Smooth muscle cell (in vitro differentiated cells): ENCODE measurements around the gene ERN1. TPM values are rescaled to one million over a fixed set of nuclear protein-coding genes. Genes with fewer than 3 reads are reported as not detected.
A peak's percentile ranks its signal among the peaks of the same experiment; 100 is the strongest.

Experiments used
- DNase-seq: peaks from one replicate; lab custom pipeline; 2025; ENCODE audit not compliant: unreplicated experiment; lab: John Stamatoyannopoulos, UW
- H2AFZ ChIP-seq: fragments of 200-600 bp; sonication (generic); 2 replicates; pipeline ENCODE4 v1.6.0; 2016; ENCODE audit warnings: antibody characterized with exemption, low read depth, mild to moderate bottlenecking
- H3F3A ChIP-seq: fragments of 200-600 bp; sonication (generic); 2 replicates; pipeline ENCODE4 v1.6.0; 2017; ENCODE audit warnings: antibody characterized with exemption, low read depth
- H3K27ac ChIP-seq: fragments of 200-600 bp; sonication (generic); 2 replicates; pipeline ENCODE4 v1.5.1; 2016; ENCODE audit warnings: low read depth, mild to moderate bottlenecking
- H3K27me3 ChIP-seq: fragments of 200-600 bp; sonication (generic); 2 replicates; pipeline ENCODE4 v1.6.1; 2016; ENCODE audit warnings: low read depth, mild to moderate bottlenecking
- H3K36me3 ChIP-seq: fragments of 200-600 bp; sonication (generic); 2 replicates; pipeline ENCODE4 v1.5.1; 2016; ENCODE audit warnings: low read depth
- H3K4me1 ChIP-seq: fragments of 200-600 bp; sonication (generic); 2 replicates; pipeline ENCODE4 v1.5.1; 2016; ENCODE audit warnings: low read depth
- H3K4me2 ChIP-seq: fragments of 200-600 bp; sonication (generic); 2 replicates; pipeline ENCODE4 v1.6.0; 2016; ENCODE audit warnings: mild to moderate bottlenecking
- H3K4me3 ChIP-seq: fragments of 200-600 bp; sonication (generic); 2 replicates; pipeline ENCODE4 v1.5.1; 2016; ENCODE audit warnings: mild to moderate bottlenecking
- H3K79me2 ChIP-seq: fragments of 200-600 bp; sonication (generic); 2 replicates; pipeline ENCODE4 v1.6.0; 2016; ENCODE audit warnings: low read depth, mild to moderate bottlenecking
- H3K9ac ChIP-seq: fragments of 200-600 bp; sonication (generic); 2 replicates; pipeline ENCODE4 v1.6.0; 2016; ENCODE audit warnings: low read depth
- H3K9me3 ChIP-seq: fragments of 200-600 bp; sonication (generic); replicated peaks from 2 replicates; pipeline ENCODE4 v1.5.1; 2016; ENCODE audit warnings: low read depth
- H4K20me1 ChIP-seq: fragments of 200-600 bp; sonication (generic); 2 replicates; pipeline ENCODE4 v1.6.0; 2016; ENCODE audit warnings: low read depth
- WGBS: methylation state at CpG from one replicate; pipeline ENCODE4 v1.1.7; 2016; ENCODE audit warnings: low lambda C conversion rate; 5-methylcytosine and 5-hydroxymethylcytosine counted together
- polyA plus RNA-seq: library from polyadenylated mRNA; unstranded; fragments of >200 nt; fragmentation: Nextera tagmentation; extraction: Ambion mirVana; gene quantifications from 2 replicates; pipeline ENCODE4 v1.2.1, GENCODE V29; 2016
- total RNA-seq: library from RNA; depleted of rRNA; stranded (reverse); fragments of >200 nt; gene quantifications from 2 replicates; pipeline ENCODE4 v1.2.3, GENCODE V29; 2014
- TF ChIP-seq, protein P1 (sequence below): fragments of 200-600 bp; sonication (generic); IDR thresholded peaks from 2 replicates; pipeline ENCODE4 v1.5.1; 2017; ENCODE audit warnings: borderline replicate concordance, mild to moderate bottlenecking, antibody characterized with exemption; ENCODE audit not compliant: insufficient read depth, poor library complexity, severe bottlenecking

Gene ERN1
- total and polyA plus RNA-seq, 2 experiments from 2014 or later: 8.6 to 9.0 TPM

DNA sequence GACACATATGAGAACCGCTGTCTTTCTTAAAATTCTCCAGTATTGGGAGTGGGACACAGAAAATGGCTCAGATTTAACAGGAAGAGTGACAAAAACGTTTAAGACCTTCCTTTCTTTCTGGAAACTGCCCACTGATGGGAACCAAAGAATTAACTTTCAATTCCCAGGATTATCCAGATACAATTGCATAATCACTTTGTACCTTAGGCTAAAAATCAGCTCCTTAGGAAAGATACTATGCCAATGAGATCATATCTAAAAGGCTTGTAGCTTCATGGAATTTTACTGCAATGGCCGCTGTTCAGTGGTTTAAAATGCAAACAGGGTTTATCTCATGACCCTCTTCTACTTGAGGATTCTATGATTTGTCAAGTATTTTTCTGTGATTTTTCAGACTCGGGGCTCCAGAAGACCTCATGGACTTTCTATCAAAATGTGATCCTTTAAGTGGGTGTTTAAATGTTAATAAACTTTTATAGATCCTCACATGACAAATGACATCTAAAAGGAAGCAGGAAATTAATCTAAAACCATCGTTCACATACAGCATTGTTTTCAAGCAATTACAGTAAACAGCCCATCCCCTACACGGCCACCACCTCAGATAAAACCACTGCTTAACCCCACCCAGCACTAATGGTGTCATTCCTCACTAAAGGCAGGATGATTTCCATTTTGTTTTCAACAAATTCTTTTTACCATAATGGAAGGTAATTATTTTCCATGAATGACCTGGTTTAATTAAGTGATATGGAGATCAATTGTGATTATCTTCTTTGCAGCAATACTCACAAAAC, 31.6 kb upstream of the ERN1 start:
- peaks cover 6% of the 10 kb centered on the region for H3F3A ChIP-seq
- no peaks in the 10 kb centered on the region for H3K9me3 ChIP-seq
- no peak overlapping the region for H3K9ac ChIP-seq
- no peak for DNase-seq
- no peaks in the 10 kb centered on the region for H3K79me2 ChIP-seq
- H3K27ac ChIP-seq: no peak overlapping the region
- TF ChIP-seq, protein P1, sequence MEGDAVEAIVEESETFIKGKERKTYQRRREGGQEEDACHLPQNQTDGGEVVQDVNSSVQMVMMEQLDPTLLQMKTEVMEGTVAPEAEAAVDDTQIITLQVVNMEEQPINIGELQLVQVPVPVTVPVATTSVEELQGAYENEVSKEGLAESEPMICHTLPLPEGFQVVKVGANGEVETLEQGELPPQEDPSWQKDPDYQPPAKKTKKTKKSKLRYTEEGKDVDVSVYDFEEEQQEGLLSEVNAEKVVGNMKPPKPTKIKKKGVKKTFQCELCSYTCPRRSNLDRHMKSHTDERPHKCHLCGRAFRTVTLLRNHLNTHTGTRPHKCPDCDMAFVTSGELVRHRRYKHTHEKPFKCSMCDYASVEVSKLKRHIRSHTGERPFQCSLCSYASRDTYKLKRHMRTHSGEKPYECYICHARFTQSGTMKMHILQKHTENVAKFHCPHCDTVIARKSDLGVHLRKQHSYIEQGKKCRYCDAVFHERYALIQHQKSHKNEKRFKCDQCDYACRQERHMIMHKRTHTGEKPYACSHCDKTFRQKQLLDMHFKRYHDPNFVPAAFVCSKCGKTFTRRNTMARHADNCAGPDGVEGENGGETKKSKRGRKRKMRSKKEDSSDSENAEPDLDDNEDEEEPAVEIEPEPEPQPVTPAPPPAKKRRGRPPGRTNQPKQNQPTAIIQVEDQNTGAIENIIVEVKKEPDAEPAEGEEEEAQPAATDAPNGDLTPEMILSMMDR: no peak
- 60% methylated on average over 6 of the region's 6 CpGs for WGBS
- H4K20me1 ChIP-seq: peaks cover 3% of the 10 kb centered on the region
- H3K4me1 ChIP-seq: peaks cover 12% of the 10 kb centered on the region
- no peaks in the 10 kb centered on the region for H3K36me3 ChIP-seq
- no peaks in the 10 kb centered on the region for H3K27me3 ChIP-seq
- no peak overlapping the region for H3K4me3 ChIP-seq
- H3K4me2 ChIP-seq: no peak overlapping the region
- no peak overlapping the region for H2AFZ ChIP-seq

DNA sequence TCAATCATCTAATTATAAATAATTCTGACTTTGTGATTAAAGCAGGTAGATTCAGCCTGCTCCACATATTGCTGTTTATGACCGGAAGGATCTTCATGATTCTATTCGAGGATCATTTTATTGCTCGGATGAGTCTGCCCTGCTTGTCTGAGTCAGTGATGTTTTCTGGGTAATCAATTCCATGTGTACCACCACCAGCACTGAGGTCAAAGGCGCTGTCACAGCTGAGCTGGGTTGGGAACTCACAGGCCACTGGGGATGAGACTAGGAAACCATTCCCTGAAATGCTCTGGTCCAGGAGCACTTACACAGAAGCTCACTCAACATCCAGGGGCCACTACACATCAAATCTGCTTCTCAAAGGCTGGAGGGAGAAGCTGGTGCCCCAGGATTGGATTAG, 30.4 kb upstream of the ERN1 start:
- no peaks in the 10 kb centered on the region for H3K79me2 ChIP-seq
- no peaks in the 10 kb centered on the region for H3K9me3 ChIP-seq
- no peaks in the 10 kb centered on the region for H3K27me3 ChIP-seq
- TF ChIP-seq, protein P1: no peak
- no peak overlapping the region for H3K27ac ChIP-seq
- peaks cover 5% of the 10 kb centered on the region for H4K20me1 ChIP-seq
- peaks cover 6% of the 10 kb centered on the region for H3F3A ChIP-seq
- WGBS: 59% methylated on average over 4 of the region's 4 CpGs
- no peak overlapping the region for H3K4me2 ChIP-seq
- H3K4me3 ChIP-seq: no peak overlapping the region
- H3K36me3 ChIP-seq: no peaks in the 10 kb centered on the region
- peaks cover 17% of the 10 kb centered on the region for H3K4me1 ChIP-seq
- DNase-seq: no peak
- H3K9ac ChIP-seq: no peak overlapping the region
- H2AFZ ChIP-seq: no peak overlapping the region

DNA sequence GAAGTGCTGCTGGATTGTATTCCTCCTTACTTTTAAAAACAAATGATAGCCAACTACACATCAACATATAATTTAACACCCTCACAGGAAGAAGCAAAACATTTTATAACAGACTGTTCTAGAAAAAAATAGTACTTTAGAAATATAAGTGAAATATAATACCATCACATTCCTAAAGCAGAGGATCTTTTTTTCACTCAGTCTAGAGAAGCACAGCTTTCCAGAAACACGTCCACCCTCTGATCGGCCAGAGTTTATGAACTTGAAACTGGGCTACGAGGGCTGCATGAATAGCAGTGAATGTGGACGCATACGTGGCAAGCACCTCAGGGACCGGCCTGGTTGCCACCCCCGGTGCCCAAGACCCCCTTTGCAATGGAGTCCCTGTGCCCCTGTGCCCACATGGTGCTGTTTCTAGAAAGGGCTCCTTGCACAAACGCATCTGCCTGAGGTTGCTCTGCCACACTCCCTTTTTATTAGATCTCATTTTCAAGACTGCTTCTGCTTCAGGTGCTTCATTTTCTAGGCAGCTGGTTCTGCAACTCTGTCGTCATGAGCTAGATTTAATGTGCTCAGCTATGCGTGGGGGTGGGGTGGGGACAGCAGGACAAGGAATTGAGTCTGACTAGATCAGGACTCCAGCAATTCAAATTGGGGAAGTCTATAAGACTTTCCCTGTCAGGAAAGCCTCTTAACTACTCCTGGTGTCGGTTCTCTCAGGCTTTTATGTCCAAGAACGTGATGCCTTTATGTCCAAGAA, 29.1 kb upstream of the ERN1 start:
- peak overlapping the region; percentile 35 for H3K4me2 ChIP-seq
- no peak for DNase-seq
- H3K36me3 ChIP-seq: no peaks in the 10 kb centered on the region
- H3K4me3 ChIP-seq: no peak overlapping the region
- H3F3A ChIP-seq: peaks cover 6% of the 10 kb centered on the region
- peak overlapping the region; percentile 42 for H3K27ac ChIP-seq
- H3K4me1 ChIP-seq: peaks cover 17% of the 10 kb centered on the region
- no peaks in the 10 kb centered on the region for H3K27me3 ChIP-seq
- no peaks in the 10 kb centered on the region for H3K79me2 ChIP-seq
- H3K9me3 ChIP-seq: no peaks in the 10 kb centered on the region
- no peak overlapping the region for H2AFZ ChIP-seq
- TF ChIP-seq, protein P1: no peak
- peaks cover 5% of the 10 kb centered on the region for H4K20me1 ChIP-seq
- H3K9ac ChIP-seq: no peak overlapping the region
- 70% methylated on average over 12 of the region's 12 CpGs for whole genome bisulfite sequencing
